SK-N-SH treated with all-trans-retinoic acid at 6 μM for 48 hours (cell line): ENCODE measurements around the gene ELP4.
"Not testable (repeated sequence)": the region's sequence is repeated elsewhere in the genome, so short reads cannot be mapped to it uniquely, and the experiment has no call there.

Experiments
- ATAC-seq: fragments of 200-7000 bp; cut with Tn5 transposase; 3 replicates; pipeline ENCODE4 v1.9.1; 2020; ENCODE audit warnings: mild to moderate bottlenecking, moderate library complexity
- ARNTL ChIP-seq: fragments of 450-650 bp; formaldehyde crosslinking; IDR thresholded peaks from 2 replicates; pipeline ENCODE4 v1.5.0; 2020; ENCODE audit warnings: low read depth, mild to moderate bottlenecking, moderate library complexity, borderline replicate concordance
- BACH2 ChIP-seq: fragments of 250-450 bp; sonication (Bioruptor Pico); IDR thresholded peaks from 2 replicates; pipeline ENCODE4 v1.9.0; 2021; ENCODE audit warnings: mild to moderate bottlenecking, borderline replicate concordance
- CSDC2 ChIP-seq: fragments of 250-450 bp; sonication (Bioruptor Pico); IDR thresholded peaks from 2 replicates; pipeline ENCODE4 v1.5.0; 2020; ENCODE audit warnings: mild to moderate bottlenecking, moderate library complexity
- CSRNP3 ChIP-seq: fragments of 250-450 bp; sonication (Bioruptor Pico); IDR thresholded peaks from 2 replicates; pipeline ENCODE4 v1.5.1; 2021; ENCODE audit warnings: mild to moderate bottlenecking, moderate library complexity
- ESRRG ChIP-seq: fragments of 250-450 bp; sonication (Bioruptor Pico); IDR thresholded peaks from 2 replicates; pipeline ENCODE4 v1.6.1; 2021; ENCODE audit warnings: mild to moderate bottlenecking
- GLIS3 ChIP-seq: fragments of 250-450 bp; sonication (Bioruptor Pico); IDR thresholded peaks from 2 replicates; pipeline ENCODE4 v1.5.0; 2020; ENCODE audit warnings: mild to moderate bottlenecking, moderate library complexity
- ISL1 ChIP-seq: fragments of 250-450 bp; sonication (Bioruptor Pico); IDR thresholded peaks from 2 replicates; pipeline ENCODE4 v2.1.2; 2022; ENCODE audit warnings: mild to moderate bottlenecking, moderate library complexity
- OSR1 ChIP-seq: fragments of 250-450 bp; sonication (Bioruptor Pico); IDR thresholded peaks from 2 replicates; pipeline ENCODE4 v1.8.0; 2022; ENCODE audit warnings: moderate library complexity, mild to moderate bottlenecking, inconsistent platforms
- POU6F1 ChIP-seq: fragments of 250-450 bp; sonication (Bioruptor Pico); IDR thresholded peaks from 2 replicates; pipeline ENCODE4 v1.8.0; 2021; ENCODE audit warnings: low read depth, mild to moderate bottlenecking, moderate library complexity, borderline replicate concordance
- PPARA ChIP-seq: fragments of 250-450 bp; sonication (Bioruptor Pico); IDR thresholded peaks from 2 replicates; pipeline ENCODE4 v1.5.0; 2020; ENCODE audit warnings: mild to moderate bottlenecking, borderline replicate concordance
- RARB ChIP-seq: fragments of 250-450 bp; sonication (Bioruptor Pico); IDR thresholded peaks from 2 replicates; pipeline ENCODE4 v1.8.0; 2021; ENCODE audit warnings: mild to moderate bottlenecking, moderate library complexity
- SNAI2 ChIP-seq: fragments of 250-450 bp; sonication (Bioruptor Pico); IDR thresholded peaks from 2 replicates; pipeline ENCODE4 v1.5.0; 2020; ENCODE audit warnings: mild to moderate bottlenecking, moderate library complexity
- TCF4 ChIP-seq: fragments of 250-450 bp; sonication (Bioruptor Pico); IDR thresholded peaks from 2 replicates; pipeline ENCODE4 v1.8.0; 2021; ENCODE audit warnings: mild to moderate bottlenecking, moderate library complexity, borderline replicate concordance
- TOX ChIP-seq: fragments of 250-450 bp; sonication (Bioruptor Pico); IDR thresholded peaks from 2 replicates; pipeline ENCODE4 v1.8.0; 2021; ENCODE audit warnings: mild to moderate bottlenecking, moderate library complexity, borderline replicate concordance
- ZC3H10 ChIP-seq: fragments of 250-450 bp; sonication (Bioruptor Pico); IDR thresholded peaks from 2 replicates; pipeline ENCODE4 v1.5.1; 2021; ENCODE audit warnings: mild to moderate bottlenecking, moderate library complexity
- ZFP3 ChIP-seq: fragments of 250-450 bp; sonication (Bioruptor Pico); IDR thresholded peaks from 2 replicates; pipeline ENCODE4 v1.5.0; 2020; ENCODE audit warnings: mild to moderate bottlenecking, moderate library complexity
- ZFP30 ChIP-seq: fragments of 450-650 bp; formaldehyde crosslinking; IDR thresholded peaks from 2 replicates; pipeline ENCODE4 v1.5.0; 2022; ENCODE audit warnings: mild to moderate bottlenecking, moderate library complexity
- ZNF565 ChIP-seq: fragments of 450-650 bp; formaldehyde crosslinking; conservative IDR thresholded peaks from 2 replicates; pipeline ENCODE4 v1.5.0; 2020; ENCODE audit warnings: low read depth, mild to moderate bottlenecking, moderate library complexity
- ZNF70 ChIP-seq: fragments of 450-650 bp; formaldehyde crosslinking; IDR thresholded peaks from 2 replicates; pipeline ENCODE4 v1.5.0; 2020; ENCODE audit warnings: mild to moderate bottlenecking, moderate library complexity
- ZNF8 ChIP-seq: fragments of 450-650 bp; formaldehyde crosslinking; IDR thresholded peaks from 2 replicates; pipeline ENCODE4 v1.5.0; 2020; ENCODE audit warnings: mild to moderate bottlenecking, moderate library complexity
- TF ChIP-seq, protein P1 (sequence below): fragments of 250-450 bp; sonication (Bioruptor Pico); IDR thresholded peaks from 2 replicates; pipeline ENCODE4 v1.5.1; 2020; ENCODE audit warnings: low read depth, mild to moderate bottlenecking, moderate library complexity
- TF ChIP-seq, protein P2 (sequence below): fragments of 250-450 bp; sonication (Bioruptor Pico); IDR thresholded peaks from 2 replicates; pipeline ENCODE4 v1.5.0; 2020; ENCODE audit warnings: mild to moderate bottlenecking, moderate library complexity
- TF ChIP-seq, protein P3 (sequence below): fragments of 250-450 bp; sonication (Bioruptor Pico); IDR thresholded peaks from 2 replicates; pipeline ENCODE4 v1.8.0; 2020; ENCODE audit warnings: mild to moderate bottlenecking, moderate library complexity, borderline replicate concordance

Gene ELP4

DNA sequence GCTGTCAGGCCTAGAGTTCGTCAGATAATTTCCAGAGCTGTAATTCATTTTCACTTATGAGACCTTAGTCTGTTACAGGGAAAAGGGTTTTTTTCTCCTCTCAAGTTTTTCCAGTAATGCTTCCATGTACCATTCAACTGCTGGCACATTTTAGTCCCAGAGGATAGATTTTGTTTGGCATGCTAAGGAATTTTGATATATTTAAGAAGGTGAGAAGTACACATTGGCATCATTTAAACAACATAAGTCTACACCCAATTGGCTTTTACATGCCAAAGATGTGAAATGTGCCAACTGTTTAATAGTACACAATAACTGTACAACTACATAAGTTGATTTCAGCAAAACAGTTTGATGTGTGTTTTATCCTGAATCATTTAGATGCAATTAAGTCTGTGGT, 230.6 kb downstream of the ELP4 start:
- ATAC-seq, result no peak
- TF ChIP-seq ZNF565 (CRISPR knock-in tag) (no peak), OSR1 (CRISPR knock-in tag) (no peak), PPARA (no peak), TCF4 (CRISPR knock-in tag) (no peak), TOX (CRISPR knock-in tag) (no peak), ARNTL (CRISPR knock-in tag) (no peak)
- TF ChIP-seq, protein P1, sequence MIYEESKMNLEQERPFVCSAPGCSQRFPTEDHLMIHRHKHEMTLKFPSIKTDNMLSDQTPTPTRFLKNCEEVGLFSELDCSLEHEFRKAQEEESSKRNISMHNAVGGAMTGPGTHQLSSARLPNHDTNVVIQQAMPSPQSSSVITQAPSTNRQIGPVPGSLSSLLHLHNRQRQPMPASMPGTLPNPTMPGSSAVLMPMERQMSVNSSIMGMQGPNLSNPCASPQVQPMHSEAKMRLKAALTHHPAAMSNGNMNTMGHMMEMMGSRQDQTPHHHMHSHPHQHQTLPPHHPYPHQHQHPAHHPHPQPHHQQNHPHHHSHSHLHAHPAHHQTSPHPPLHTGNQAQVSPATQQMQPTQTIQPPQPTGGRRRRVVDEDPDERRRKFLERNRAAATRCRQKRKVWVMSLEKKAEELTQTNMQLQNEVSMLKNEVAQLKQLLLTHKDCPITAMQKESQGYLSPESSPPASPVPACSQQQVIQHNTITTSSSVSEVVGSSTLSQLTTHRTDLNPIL, result no peak

DNA sequence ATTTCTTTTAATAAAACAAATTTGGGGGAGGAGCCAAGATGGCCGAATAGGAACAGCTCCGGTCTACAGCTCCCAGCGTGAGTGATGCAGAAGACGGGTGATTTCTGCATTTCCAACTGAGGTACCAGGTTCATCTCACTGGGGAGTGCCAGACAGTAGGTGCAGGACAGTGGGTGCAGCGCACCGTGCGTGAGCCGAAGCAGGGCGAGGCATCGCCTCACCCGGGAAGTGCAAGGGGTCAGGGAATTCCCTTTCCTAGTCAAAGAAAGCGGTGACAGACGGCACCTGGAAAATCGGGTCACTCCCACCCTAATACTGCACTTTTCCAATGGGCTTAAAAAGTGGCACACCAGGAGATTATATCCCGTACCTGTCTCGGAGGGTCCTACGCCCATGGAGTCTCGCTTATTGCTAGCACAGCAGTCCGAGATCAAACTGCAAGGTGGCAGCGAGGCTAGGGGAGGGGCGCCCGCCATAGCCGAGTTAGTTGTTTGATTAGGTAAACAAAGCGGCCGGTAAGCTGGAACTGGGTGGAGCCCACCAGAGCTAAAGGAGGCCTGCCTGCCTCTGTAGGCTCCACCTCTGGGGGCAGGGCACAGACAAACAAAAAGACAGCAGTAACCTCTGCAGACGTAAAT, 231.3 kb downstream of the ELP4 start:
- ATAC-seq, result not testable (repeated sequence)

DNA sequence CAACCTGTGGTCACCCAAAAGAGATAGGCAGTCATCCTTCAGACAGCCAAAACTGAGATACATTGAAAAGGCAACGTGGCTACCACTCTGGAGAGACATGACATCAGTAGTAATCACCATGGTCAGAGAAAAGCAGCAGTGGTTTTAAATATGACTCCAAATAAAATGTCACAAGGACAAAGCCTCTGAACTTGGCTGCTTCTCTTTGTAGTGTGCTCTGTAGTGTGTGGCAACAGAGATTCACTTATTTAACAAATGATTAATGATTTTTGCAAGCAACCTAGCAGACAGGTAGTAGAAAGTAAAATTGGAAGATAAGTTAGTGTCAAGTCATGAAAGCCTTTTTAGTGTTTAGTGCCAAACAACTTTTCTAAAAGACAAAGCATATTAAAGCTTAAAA, 238.0 kb downstream of the ELP4 start:
- ATAC-seq, result no peak
- TF ChIP-seq ZFP30 (no peak), ISL1 (no peak), OSR1 (CRISPR knock-in tag) (no peak), ZNF565 (CRISPR knock-in tag) (no peak), BACH2 (CRISPR knock-in tag) (no peak), ZNF70 (no peak), GLIS3 (no peak), CSDC2 (CRISPR knock-in tag) (no peak), TOX (CRISPR knock-in tag) (no peak), ZC3H10 (CRISPR knock-in tag) (no peak), PPARA (no peak), SNAI2 (CRISPR knock-in tag) (no peak), ZFP3 (no peak), ZNF8 (CRISPR knock-in tag) (no peak), TCF4 (CRISPR knock-in tag) (no peak), RARB (CRISPR knock-in tag) (no peak), ARNTL (CRISPR knock-in tag) (no peak), ESRRG (CRISPR knock-in tag) (no peak)
- TF ChIP-seq, protein P2, sequence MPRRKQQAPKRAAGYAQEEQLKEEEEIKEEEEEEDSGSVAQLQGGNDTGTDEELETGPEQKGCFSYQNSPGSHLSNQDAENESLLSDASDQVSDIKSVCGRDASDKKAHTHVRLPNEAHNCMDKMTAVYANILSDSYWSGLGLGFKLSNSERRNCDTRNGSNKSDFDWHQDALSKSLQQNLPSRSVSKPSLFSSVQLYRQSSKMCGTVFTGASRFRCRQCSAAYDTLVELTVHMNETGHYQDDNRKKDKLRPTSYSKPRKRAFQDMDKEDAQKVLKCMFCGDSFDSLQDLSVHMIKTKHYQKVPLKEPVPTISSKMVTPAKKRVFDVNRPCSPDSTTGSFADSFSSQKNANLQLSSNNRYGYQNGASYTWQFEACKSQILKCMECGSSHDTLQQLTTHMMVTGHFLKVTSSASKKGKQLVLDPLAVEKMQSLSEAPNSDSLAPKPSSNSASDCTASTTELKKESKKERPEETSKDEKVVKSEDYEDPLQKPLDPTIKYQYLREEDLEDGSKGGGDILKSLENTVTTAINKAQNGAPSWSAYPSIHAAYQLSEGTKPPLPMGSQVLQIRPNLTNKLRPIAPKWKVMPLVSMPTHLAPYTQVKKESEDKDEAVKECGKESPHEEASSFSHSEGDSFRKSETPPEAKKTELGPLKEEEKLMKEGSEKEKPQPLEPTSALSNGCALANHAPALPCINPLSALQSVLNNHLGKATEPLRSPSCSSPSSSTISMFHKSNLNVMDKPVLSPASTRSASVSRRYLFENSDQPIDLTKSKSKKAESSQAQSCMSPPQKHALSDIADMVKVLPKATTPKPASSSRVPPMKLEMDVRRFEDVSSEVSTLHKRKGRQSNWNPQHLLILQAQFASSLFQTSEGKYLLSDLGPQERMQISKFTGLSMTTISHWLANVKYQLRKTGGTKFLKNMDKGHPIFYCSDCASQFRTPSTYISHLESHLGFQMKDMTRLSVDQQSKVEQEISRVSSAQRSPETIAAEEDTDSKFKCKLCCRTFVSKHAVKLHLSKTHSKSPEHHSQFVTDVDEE (CRISPR knock-in tag), result no peak

DNA sequence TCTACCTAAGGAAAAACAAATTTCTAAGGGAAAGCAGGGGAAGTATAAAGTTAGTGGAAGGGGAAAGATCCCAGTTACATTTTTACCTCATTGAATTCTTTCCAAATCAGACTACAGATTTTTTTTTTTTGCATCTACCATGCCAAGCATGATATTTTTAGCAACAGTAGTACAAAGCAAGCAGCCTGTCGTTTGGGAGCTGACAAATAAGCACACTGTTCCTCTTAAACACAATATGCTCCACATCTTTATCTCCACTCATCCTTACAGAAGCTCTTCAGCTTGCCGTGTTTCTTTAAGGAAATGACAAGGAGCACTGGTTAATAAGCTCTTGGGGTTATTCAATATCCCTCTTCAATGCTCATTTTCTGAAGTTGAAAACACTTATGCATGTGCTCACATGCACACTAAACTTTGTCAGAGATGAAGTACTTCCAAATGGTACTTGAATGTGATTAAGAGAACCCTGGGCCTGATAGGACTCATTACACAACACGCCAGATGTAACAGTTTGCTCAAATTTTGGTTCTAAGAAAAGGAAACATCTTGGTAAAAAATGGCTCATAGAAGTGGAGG, 247.8 kb downstream of the ELP4 start:
- TF ChIP-seq OSR1 (CRISPR knock-in tag) (no peak), ISL1 (no peak), GLIS3 (no peak), ZFP30 (no peak), CSDC2 (CRISPR knock-in tag) (no peak), ZFP3 (no peak)
- TF ChIP-seq, protein P3, sequence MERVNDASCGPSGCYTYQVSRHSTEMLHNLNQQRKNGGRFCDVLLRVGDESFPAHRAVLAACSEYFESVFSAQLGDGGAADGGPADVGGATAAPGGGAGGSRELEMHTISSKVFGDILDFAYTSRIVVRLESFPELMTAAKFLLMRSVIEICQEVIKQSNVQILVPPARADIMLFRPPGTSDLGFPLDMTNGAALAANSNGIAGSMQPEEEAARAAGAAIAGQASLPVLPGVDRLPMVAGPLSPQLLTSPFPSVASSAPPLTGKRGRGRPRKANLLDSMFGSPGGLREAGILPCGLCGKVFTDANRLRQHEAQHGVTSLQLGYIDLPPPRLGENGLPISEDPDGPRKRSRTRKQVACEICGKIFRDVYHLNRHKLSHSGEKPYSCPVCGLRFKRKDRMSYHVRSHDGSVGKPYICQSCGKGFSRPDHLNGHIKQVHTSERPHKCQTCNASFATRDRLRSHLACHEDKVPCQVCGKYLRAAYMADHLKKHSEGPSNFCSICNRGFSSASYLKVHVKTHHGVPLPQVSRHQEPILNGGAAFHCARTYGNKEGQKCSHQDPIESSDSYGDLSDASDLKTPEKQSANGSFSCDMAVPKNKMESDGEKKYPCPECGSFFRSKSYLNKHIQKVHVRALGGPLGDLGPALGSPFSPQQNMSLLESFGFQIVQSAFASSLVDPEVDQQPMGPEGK (CRISPR knock-in tag), result no peak
- ATAC-seq, result no peak

DNA sequence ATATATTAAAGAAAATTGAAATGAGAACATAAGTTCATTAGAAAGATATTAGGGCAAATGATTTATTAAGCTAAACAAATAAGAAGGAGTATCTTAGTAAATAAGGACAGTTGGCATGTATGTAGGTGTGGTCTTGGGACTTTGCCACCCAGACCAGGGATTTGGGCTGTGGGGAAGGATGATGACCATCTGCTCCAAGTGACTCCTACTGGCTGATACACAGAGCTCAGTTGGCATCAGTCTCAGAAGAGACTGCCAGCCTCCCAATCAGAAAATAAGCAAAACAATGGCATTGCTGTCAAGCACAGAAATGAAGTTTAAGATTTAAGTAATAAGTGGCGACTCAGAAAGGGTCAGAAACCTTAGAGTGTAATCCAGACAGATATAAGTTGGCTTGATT, 252.1 kb downstream of the ELP4 start:
- no peak for ATAC-seq
- TF ChIP-seq TOX (CRISPR knock-in tag), result no peak
- TF ChIP-seq CSDC2 (CRISPR knock-in tag), result no peak
- TF ChIP-seq, protein P3 (CRISPR knock-in tag), result no peak
- no peak for TF ChIP-seq CSRNP3 (CRISPR knock-in tag)
- no peak for TF ChIP-seq POU6F1 (CRISPR knock-in tag)
- TF ChIP-seq ISL1, result no peak
- no peak for TF ChIP-seq PPARA
